Measurements from ENCODE around the gene MAML1.
"Not testable (repeated sequence)": the region's sequence is repeated elsewhere in the genome, so short reads cannot be mapped to it uniquely, and the experiment has no call there.

The MAML1 gene, protein sequence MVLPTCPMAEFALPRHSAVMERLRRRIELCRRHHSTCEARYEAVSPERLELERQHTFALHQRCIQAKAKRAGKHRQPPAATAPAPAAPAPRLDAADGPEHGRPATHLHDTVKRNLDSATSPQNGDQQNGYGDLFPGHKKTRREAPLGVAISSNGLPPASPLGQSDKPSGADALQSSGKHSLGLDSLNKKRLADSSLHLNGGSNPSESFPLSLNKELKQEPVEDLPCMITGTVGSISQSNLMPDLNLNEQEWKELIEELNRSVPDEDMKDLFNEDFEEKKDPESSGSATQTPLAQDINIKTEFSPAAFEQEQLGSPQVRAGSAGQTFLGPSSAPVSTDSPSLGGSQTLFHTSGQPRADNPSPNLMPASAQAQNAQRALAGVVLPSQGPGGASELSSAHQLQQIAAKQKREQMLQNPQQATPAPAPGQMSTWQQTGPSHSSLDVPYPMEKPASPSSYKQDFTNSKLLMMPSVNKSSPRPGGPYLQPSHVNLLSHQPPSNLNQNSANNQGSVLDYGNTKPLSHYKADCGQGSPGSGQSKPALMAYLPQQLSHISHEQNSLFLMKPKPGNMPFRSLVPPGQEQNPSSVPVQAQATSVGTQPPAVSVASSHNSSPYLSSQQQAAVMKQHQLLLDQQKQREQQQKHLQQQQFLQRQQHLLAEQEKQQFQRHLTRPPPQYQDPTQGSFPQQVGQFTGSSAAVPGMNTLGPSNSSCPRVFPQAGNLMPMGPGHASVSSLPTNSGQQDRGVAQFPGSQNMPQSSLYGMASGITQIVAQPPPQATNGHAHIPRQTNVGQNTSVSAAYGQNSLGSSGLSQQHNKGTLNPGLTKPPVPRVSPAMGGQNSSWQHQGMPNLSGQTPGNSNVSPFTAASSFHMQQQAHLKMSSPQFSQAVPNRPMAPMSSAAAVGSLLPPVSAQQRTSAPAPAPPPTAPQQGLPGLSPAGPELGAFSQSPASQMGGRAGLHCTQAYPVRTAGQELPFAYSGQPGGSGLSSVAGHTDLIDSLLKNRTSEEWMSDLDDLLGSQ

DNA sequence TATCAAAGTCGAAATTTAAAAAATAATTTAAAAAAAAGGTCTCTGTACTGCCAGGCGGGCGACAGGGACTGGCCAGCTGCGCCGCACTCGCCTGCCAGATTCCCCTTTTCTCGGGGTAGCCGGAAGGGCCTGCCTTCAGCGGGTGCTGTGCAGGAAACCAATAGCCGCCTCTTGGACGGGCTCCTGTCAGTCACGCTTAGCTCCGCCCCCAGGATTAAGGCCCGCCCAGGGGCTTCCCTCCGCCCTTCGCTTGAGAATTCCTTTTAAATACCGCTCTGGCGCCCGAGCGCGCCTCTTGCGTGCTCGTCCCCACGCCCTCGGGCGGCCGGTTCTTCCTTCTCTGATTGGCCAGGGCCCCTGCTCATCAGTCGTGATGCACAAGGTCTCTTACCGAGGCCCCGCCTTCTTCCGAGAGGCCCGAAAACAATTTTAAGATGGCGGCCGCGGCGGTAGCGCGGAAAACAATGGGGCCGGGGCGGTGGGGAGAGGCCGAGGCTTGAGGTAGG, at the start of gene MAML1:
Gene MAML1, plus strand, starts transcription at position 411 of the 506 bp plus-strand sequence. CDS start 291 bp downstream, outside the sequence.
- DNase-seq (ENCODE audit: low read depth in 4 of 4, low spot score in 1 of 4) = peak; percentile 91 to 99 (median 96)

DNA sequence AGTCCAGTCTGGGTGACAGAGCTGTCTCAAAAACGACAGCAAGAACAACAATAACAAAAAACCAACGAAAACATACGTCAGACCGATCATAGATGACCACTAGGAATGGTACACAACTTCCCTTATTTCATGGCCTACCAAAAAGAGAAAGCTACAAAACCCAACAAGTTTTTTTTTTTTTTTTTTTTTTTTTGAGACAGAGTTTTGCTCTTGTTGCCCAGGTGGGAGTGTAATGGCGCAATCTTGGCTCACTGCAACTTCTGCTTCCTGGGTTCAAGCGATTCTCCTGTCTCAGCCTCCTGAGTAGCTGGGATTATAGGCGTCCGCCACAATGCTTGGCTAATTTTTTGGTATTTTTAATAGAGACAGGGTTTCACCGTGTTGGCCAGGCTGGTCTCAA, 43.4 kb upstream of the MAML1 start:
- DNase-seq (ENCODE audit: low read depth in 4 of 4, low spot score in 1 of 4) = not testable (repeated sequence)

GRCh38 chr5:179694561-179694960, 38.1 kb upstream of the MAML1 start:
- no peak for DNase-seq (ENCODE audit: low read depth in 4 of 4, low spot score in 1 of 4)

- DNase-seq (ENCODE audit: low read depth in 4 of 4, low spot score in 1 of 4) = no peak
Measured at GRCh38 chr5:179696603-179697002, 36.0 kb upstream of the MAML1 start.

DNA sequence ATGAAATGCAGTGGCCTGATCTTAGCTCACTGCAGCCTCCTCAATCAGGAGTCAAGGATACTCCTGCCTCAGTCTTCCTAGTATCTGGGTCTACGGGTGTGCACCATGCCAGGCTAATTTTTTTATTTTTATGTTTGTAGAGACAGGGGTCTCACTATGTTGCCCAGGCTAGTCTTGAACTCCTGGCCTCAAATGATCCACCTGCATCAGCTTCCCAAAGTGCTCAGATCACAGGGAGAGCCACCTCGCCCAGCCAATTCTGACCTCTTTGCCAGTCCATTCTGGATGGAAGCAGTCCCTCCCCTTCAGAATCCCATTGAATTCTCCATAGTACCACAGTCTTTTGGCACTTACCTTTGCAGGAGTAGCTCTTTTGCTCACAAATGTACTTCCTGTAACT, 35.5 kb upstream of the MAML1 start:
- no peak for DNase-seq (ENCODE audit: low read depth in 4 of 4, low spot score in 1 of 4)

GRCh38 chr5:179697543-179697942, 35.1 kb upstream of the MAML1 start:
- not testable (repeated sequence) for DNase-seq (ENCODE audit: low read depth in 4 of 4, low spot score in 1 of 4)

DNA sequence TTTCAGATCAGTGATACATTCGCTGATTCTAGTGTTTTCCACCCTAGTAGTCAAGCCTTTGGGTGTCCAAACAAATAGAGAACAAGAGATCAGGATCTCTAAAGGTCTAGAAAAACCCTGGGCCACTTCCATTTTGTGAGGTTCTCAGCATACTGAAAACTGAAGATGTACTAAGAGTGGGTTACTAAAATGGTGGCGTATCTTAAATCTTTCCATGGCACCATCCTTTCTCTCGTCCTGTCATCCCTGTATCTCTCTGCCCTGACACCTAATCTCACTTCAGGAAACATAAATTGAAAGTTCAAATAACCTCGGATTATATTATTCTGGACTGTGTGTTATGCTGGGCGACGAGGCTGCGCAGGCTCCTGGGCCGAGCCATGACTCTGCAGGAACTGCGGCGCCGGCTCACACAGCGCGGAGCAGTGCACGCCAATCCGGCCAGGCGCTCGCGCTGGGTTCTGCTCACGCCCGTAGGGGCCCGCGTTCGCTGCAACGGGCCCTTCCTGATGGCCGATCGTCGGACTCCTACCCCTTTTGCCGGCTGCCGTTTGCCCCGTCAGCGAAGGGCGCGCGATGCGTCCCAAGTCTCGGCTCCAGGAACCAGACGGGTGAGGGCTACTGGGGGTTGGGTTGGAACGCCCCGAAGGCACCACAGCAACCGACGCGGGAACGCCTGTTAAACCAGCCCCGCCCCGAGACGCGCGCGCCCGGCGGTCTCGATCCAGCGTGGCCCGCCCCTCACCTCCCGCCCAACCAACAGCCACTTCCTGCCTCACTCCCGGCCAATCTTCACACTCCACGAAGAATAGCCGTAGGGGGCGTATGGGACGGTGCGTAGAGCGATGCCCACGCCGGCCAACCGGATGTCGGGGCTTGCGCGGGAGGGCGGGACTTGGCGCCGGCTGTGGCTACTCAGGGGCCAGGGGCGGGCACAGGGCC, 34.4 kb upstream of the MAML1 start:
- peak; percentile 91 to 98 (median 98) for DNase-seq (ENCODE audit: low read depth in 4 of 4, low spot score in 1 of 4)

- no peak for DNase-seq (ENCODE audit: low read depth in 4 of 4, low spot score in 1 of 4)
Measured at GRCh38 chr5:179698935-179699615, 33.5 kb upstream of the MAML1 start, which contains the start of gene CANX. Gene CANX, plus strand, starts transcription at chr5:179698967. Its CDS starts 6,715 bp downstream, at chr5:179705682.

- peak in 1 of 4 experiments; percentile 32 for DNase-seq (ENCODE audit: low read depth in 4 of 4, low spot score in 1 of 4)
Measured at GRCh38 chr5:179699616-179700237, 32.9 kb upstream of the MAML1 start.

- DNase-seq (ENCODE audit: low read depth in 4 of 4, low spot score in 1 of 4) = no peak
Measured at GRCh38 chr5:179700401-179700918, 32.2 kb upstream of the MAML1 start.

GRCh38 chr5:179716286-179716685, 16.3 kb upstream of the MAML1 start:
- no peak for DNase-seq (ENCODE audit: low read depth in 4 of 4, low spot score in 1 of 4)

GRCh38 chr5:179720222-179720621, 12.4 kb upstream of the MAML1 start:
- no peak for DNase-seq (ENCODE audit: low read depth in 4 of 4, low spot score in 1 of 4)

GRCh38 chr5:179724163-179724562, 8.5 kb upstream of the MAML1 start:
- DNase-seq (ENCODE audit: low read depth in 4 of 4, low spot score in 1 of 4) = no peak

- no peak for DNase-seq (ENCODE audit: low read depth in 4 of 4, low spot score in 1 of 4)
Measured at GRCh38 chr5:179727106-179727505, 5.5 kb upstream of the MAML1 start.

DNA sequence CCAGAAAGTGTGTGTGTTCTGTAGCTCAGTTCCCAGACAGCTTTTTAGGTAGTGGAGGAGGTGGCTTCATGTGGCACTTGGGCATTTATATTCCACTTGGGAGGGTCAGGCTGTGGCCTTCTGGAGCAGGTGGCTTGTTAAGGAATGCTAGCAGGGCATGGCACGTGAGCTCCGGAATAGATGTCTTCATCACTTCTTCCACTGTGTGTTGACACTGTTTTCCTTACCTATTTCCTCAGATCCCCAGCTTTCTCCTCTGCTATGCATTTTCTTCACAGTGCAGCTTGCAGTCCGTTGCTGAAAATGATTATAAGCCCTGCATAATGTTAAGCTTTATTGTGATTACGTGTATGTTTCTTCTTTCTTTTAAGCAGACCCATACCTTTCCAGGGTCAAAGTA, 3.3 kb upstream of the MAML1 start:
- DNase-seq (ENCODE audit: low read depth in 4 of 4, low spot score in 1 of 4) = no peak

DNA sequence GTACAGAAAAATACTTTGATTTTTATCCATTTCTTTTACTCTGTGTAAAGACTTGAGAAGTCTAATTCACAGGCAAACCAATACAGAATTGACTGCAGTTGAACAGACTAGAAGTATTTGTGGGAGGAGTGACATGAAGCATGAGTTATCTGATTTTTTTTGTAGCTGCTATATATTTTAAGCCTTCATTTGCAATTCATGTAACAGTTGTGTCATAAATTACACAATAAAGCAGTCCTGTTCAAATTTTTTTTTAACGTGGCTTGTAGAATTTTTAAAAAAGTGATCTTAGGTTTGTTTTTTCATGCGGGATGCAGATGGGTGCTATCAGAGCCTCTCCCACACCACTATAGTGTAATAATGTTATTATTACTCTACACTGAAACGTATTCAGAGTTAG, 2.9 kb upstream of the MAML1 start:
- no peak for DNase-seq (ENCODE audit: low read depth in 4 of 4, low spot score in 1 of 4)

GRCh38 chr5:179730356-179730755, 2.3 kb upstream of the MAML1 start:
- no peak for DNase-seq (ENCODE audit: low read depth in 4 of 4, low spot score in 1 of 4)

DNA sequence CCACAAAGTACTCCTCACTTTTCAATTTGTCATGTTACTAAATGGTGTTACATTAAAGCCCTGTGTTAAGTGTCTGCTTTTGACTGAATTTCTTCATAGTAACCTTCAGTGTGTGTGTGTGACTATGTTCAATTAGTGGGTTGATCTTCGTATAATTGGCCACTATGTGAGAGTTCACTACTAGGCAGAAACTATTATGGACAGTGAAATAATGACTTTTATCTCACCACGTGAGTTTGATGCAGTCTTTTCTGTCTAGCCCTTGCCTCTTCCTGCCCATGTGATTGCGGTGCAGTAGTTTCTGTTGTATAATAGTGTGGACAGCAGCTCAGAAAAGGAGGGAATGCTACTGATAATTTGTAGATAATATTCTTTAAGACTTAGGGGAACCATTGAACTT, 1.8 kb upstream of the MAML1 start:
- no peak for DNase-seq (ENCODE audit: low read depth in 4 of 4, low spot score in 1 of 4)

DNA sequence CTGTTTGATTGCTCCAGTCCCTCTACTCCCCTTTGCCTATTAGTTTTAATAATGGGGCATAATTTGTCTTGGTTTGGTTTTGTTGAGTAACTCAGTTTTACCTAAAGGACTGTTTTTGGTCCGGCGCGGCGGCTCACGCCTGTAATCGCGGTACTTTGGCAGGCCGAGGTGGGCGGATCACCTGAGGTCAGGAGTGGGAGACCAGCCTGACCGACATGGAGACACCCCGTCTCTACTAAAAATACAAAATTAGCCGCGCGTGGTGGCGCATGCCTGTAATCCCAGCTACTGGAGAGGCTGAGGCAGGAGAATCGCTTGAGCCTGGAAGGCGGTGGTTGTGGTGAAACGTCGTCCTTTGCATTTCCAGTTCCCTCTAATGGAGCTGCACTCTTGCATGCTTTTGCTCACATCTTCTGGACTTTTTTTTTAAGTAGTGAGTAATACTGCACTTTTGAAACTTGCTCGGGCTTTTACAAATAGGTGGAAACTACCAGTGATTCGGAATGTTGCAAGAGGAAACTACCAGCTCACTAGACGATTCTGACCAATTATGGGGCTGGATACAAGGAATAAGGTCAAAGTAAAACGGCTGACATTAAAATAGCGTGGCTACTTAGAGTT, 721 bp upstream of the MAML1 start:
- peak in 2 of 4 experiments; percentile 4 to 22 for DNase-seq (ENCODE audit: low read depth in 4 of 4, low spot score in 1 of 4)

Measured in stimulated activated CD4-positive, alpha-beta T cell treated with anti-CD3 and anti-CD28 coated beads, Interleukin-1b, Interleukin-23, amount 100 ng/mL, for 24 hours (primary cell).